Activated naive CD4-positive, alpha-beta T cell treated with anti-CD3 and anti-CD28 coated beads, Interleukin-2, amount 50 U/mL, for 72 hours (primary cell): ENCODE data around the gene KLRC3. TPM values are rescaled to one million over a fixed set of nuclear protein-coding genes. Genes with fewer than 3 reads are reported as not detected.

ENCODE experiments used
- ATAC-seq, 2 donors: fragments of 150-1000 bp; cut with Tn5 transposase; 2 replicates each; pipeline ENCODE4 v1.10.0; 2021; ENCODE audit warnings: mild to moderate bottlenecking in 2 of 2, moderate library complexity in 2 of 2
- DNase-seq, 2 donors: peaks; one replicate each; pipeline ENCODE4 v3.0.0; 2021 to 2022; ENCODE audit warnings: low spot score in 2 of 2
- H3K27ac Mint-ChIP-seq, 2 donors: one replicate each; pipeline ENCODE4 v1.8.0; 2022; ENCODE audit warnings: mild to moderate bottlenecking in 2 of 2, mixed read lengths in 2 of 2
- H3K36me3 Mint-ChIP-seq, 2 donors: one replicate each; pipeline ENCODE4 v1.8.0; 2022; ENCODE audit warnings: mixed read lengths in 2 of 2
- H3K9me3 Mint-ChIP-seq, 2 donors: one replicate each; pipeline ENCODE4 v1.8.0; 2022; ENCODE audit warnings: mixed read lengths in 2 of 2
- total RNA-seq, 2 donors: library from RNA; stranded (reverse); gene quantifications; one replicate each; pipeline ENCODE4 v1.2.3, GENCODE V29; 2022

Gene KLRC3
- total RNA-seq, 2 donors from 2014 or later, result not detected

GRCh38 chr12:10363914-10364814 lies 56.2 kb downstream of the KLRC3 start:
- peaks cover 0 to 9% of the 10 kb centered on the region in 2 donors for H3K36me3 Mint-ChIP-seq
- no peak overlapping the region for H3K27ac Mint-ChIP-seq
- ATAC-seq (peak; percentile 73 to 96), DNase-seq (peak; percentile 12 to 58)
- H3K9me3 Mint-ChIP-seq, result peaks cover 0 to 5% of the 10 kb centered on the region in 2 donors

- no peak overlapping the region for H3K27ac Mint-ChIP-seq
- DNase-seq, result no peak
- peaks cover 0 to 5% of the 10 kb centered on the region in 2 donors for H3K9me3 Mint-ChIP-seq
- H3K36me3 Mint-ChIP-seq, result peaks cover 0 to 9% of the 10 kb centered on the region in 2 donors
- ATAC-seq, result no peak
Measured at GRCh38 chr12:10363658-10363913, 56.8 kb downstream of the KLRC3 start.

- Mint-ChIP-seq H3K36me3 (peaks cover 0 to 4% of the 10 kb centered on the region in 2 donors), H3K27ac (no peak overlapping the region), H3K9me3 (peaks cover 0 to 2% of the 10 kb centered on the region in 2 donors)
- no peak for DNase-seq
- ATAC-seq, result no peak
Measured at GRCh38 chr12:10362828-10363657, 57.4 kb downstream of the KLRC3 start.

- H3K27ac Mint-ChIP-seq, result no peak overlapping the region
- no peaks in the 10 kb centered on the region for H3K9me3 Mint-ChIP-seq
- no peak for ATAC-seq
Measured at GRCh38 chr12:10362325-10362724, 58.1 kb downstream of the KLRC3 start.

More at GRCh38 chr12:10362325-10362724, 58.1 kb downstream of the KLRC3 start:
- no peaks in the 10 kb centered on the region for H3K36me3 Mint-ChIP-seq
- no peak for DNase-seq

Other genes starting within 250 kb of the KLRC3 start
- gene OLR1, start 248.5 kb downstream of the KLRC3 start, total RNA-seq, result not detected
- gene TMEM52B, start 241.6 kb downstream of the KLRC3 start, total RNA-seq, result not detected
- 10 to 100 TPM in 1 of 2 donors, 1 to 10 TPM in 1; 3.6 to 11.0 TPM for gene GABARAPL1, start 207.7 kb downstream of the KLRC3 start, total RNA-seq
- gene KLRD1, start 112.7 kb downstream of the KLRC3 start, total RNA-seq, result under 1 TPM; 0.27 to 0.89 TPM
- 1 to 10 TPM in 1 of 2 donors, under 1 TPM in 1; 0.39 to 2.8 TPM for gene KLRK1, start 30.6 kb downstream of the KLRC3 start, total RNA-seq
- under 1 TPM in 1 of 2 donors, not detected in 1; 0.75 TPM for gene KLRC4, start 10.8 kb downstream of the KLRC3 start, total RNA-seq
- under 1 TPM in 1 of 2 donors, not detected in 1; 0.27 TPM for gene KLRC2, start 15.4 kb upstream of the KLRC3 start, total RNA-seq
- gene KLRC1, start 32.8 kb upstream of the KLRC3 start, total RNA-seq, result under 1 TPM; 0.33 to 0.66 TPM
- gene EIF2S3B, start 85.3 kb upstream of the KLRC3 start, total RNA-seq, result under 1 TPM; 0.30 to 0.49 TPM
- gene MAGOHB, start 193.0 kb upstream of the KLRC3 start, total RNA-seq, result 10 to 100 TPM; 54.8 to 60.7 TPM